IPS-20b (cell line): ENCODE measurements around the gene PBOV1.
"Not testable (repeated sequence)": the region's sequence is repeated elsewhere in the genome, so short reads cannot be mapped to it uniquely, and the experiment has no call there.

Experiments used
- H3K27ac ChIP-seq: one replicate; pipeline ENCODE4 v1.5.1; 2013; ENCODE audit warnings: low read length
- H3K27me3 ChIP-seq: 2 replicates; pipeline ENCODE4 v1.6.1; 2013; ENCODE audit warnings: mild to moderate bottlenecking, low read length, inconsistent platforms; ENCODE audit not compliant: insufficient read depth
- H3K36me3 ChIP-seq: 2 replicates; pipeline ENCODE4 v1.6.1; 2013; ENCODE audit warnings: low read depth, mild to moderate bottlenecking, inconsistent platforms, low read length, moderate library complexity; ENCODE audit not compliant: insufficient read depth
- H3K4me1 ChIP-seq: 2 replicates; pipeline ENCODE4 v1.6.1; 2013; ENCODE audit warnings: mild to moderate bottlenecking, control low read depth, inconsistent platforms, low read length, moderate library complexity; ENCODE audit not compliant: insufficient read depth
- H3K4me3 ChIP-seq: 2 replicates; pipeline ENCODE4 v1.5.1; 2013; ENCODE audit warnings: mild to moderate bottlenecking, low read length, inconsistent platforms
- H3K9ac ChIP-seq: 2 replicates; pipeline ENCODE4 v1.6.1; 2013; ENCODE audit warnings: low read depth, mild to moderate bottlenecking, inconsistent platforms, low read length, moderate library complexity
- H3K9me3 ChIP-seq: 2 replicates; pipeline ENCODE4 v1.6.1; 2013; ENCODE audit warnings: mild to moderate bottlenecking, low read depth, low read length, inconsistent platforms; ENCODE audit not compliant: insufficient read depth

The PBOV1 gene

DNA sequence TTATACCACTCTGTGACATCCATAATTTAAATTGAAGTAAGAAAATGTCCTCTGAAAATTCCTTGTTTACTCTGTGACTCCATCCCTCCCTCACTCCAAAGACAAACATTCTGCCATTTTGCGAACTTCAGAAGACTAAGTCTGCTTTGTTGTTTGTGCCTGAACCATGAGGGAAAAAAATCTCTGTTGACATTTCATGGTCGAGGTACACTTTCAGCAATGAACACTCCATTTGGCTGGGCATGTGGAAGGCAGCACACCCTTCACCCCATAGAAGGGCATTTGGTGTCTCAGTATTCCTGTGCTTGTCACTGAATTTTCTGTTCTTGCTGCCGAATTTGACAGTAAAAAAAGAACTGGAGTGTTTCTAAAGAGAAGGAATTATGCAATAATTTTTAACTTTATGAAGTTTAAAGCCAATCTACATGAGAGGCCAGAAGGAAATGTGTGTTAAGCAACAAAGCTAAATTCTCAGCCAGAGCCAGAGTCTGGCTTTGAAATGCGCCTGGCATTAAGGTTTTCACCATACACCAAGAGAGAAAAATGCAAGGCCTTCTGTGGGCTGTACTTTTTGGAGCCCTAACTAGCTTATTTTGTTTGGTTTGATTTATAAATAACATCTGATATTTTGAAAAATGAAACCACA lies 4.7 kb upstream of the PBOV1 start:
- Histone ChIP-seq H3K9me3 (no peaks in the 10 kb centered on the region), H3K27me3 (no peaks in the 10 kb centered on the region), H3K36me3 (no peaks in the 10 kb centered on the region), H3K27ac (no peak overlapping the region), H3K4me3 (no peak overlapping the region), H3K9ac (no peak overlapping the region), H3K4me1 (no peaks in the 10 kb centered on the region)

DNA sequence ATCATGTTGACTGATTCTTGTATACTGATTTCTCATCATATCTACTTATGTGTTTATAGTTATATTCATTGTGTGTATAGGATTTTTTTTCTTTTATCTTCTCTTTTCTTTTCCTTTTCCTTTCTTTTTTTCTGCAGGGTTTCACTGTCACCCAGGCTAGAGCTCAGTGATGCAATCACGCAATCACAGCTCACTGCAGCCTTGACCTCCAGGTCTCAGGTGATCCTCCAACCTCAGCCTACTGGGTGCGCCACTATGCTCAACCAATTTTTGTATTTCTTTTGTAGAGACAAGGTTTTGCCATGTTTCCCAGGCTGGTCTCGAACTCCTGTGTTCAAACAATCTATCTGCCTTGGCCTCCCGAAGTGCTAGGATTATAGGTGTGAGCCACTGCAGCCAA lies 1.6 kb upstream of the PBOV1 start:
- Histone ChIP-seq H3K4me1 (no peaks in the 10 kb centered on the region), H3K4me3 (no peak overlapping the region), H3K27ac (no peak overlapping the region), H3K36me3 (no peaks in the 10 kb centered on the region), H3K27me3 (no peaks in the 10 kb centered on the region), H3K9me3 (no peaks in the 10 kb centered on the region), H3K9ac (no peak overlapping the region)

DNA sequence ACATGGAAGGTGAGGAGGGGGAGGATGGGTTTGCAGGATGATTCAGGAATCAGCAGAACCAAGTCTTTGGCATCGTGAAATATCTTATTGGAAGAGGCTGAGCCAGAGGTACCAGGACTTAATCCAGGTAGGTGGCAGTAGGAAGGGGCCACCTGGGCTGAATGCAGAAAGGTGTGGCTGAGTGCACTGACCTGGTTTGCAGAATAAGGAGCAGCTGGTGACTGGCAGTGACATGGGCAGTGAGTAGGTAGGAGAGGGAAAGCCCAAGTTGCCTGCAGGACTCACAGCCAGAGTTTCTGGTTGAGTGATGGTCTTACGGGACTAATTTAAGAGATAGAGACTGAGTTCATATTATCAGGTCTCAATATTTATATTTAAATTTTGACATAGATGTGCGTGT lies 1.1 kb upstream of the PBOV1 start:
- no peaks in the 10 kb centered on the region for H3K36me3 ChIP-seq
- no peaks in the 10 kb centered on the region for H3K4me1 ChIP-seq
- H3K9ac ChIP-seq = no peak overlapping the region
- H3K4me3 ChIP-seq = no peak overlapping the region
- H3K27me3 ChIP-seq = no peaks in the 10 kb centered on the region
- H3K9me3 ChIP-seq = no peaks in the 10 kb centered on the region
- H3K27ac ChIP-seq = no peak overlapping the region

DNA sequence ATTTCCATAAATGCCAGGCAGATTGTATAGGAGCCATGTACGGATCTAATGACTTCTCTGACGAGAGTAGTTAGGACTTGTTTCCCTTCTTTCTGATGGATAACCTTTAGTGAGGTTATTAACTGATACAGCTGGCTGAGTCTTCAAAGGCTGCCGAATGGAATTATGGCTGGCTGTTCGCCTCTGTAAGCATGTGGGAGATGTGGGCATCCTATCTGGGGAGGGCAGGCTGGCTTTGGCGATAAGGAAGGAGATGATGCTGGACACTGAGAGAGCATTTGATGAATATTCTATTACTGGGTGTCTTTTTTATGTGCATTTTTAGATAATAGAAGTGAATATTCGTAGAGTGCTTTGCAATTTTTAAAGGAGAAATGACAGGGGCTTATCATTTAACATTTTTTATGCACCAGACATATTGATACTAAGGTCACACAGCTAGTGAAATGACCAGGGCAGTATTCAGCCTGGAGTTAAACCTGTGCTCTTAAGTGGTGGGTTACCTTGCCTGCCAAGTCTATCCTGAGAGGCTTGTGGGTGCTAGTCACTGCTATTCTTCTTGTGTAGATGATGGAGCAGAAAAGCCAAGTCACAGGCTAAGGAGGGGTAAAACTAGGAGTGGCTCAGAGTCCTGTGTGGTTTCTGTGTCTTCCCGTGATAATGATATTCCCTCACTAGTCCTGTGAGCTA lies 3.1 kb downstream of the PBOV1 start:
- H3K27me3 ChIP-seq = no peaks in the 10 kb centered on the region
- H3K9ac ChIP-seq = no peak overlapping the region
- no peak overlapping the region for H3K27ac ChIP-seq
- H3K9me3 ChIP-seq = no peaks in the 10 kb centered on the region
- H3K4me3 ChIP-seq = no peak overlapping the region
- no peaks in the 10 kb centered on the region for H3K4me1 ChIP-seq
- H3K36me3 ChIP-seq = no peaks in the 10 kb centered on the region

DNA sequence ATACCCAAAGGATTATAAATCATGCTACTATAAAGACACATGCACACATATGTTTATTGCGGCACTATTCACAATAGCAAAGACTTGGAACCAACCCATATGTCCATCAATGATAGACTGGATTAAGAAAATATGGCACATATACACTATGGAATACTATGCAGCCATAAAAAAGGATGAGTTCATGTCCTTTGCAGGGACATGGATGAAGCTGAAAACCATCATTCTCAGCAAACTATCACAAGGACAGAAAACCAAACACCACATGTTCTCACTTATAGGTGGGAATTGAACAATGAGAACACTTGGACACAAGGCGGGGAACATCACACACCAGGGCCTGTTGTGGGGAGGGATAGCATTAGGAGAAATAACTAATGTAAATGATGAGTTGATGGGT lies 5.8 kb downstream of the PBOV1 start:
- H3K36me3 ChIP-seq, H3K27ac ChIP-seq, H3K9ac ChIP-seq, H3K4me1 ChIP-seq, H3K4me3 ChIP-seq, H3K9me3 ChIP-seq, H3K27me3 ChIP-seq: not testable (repeated sequence)

DNA sequence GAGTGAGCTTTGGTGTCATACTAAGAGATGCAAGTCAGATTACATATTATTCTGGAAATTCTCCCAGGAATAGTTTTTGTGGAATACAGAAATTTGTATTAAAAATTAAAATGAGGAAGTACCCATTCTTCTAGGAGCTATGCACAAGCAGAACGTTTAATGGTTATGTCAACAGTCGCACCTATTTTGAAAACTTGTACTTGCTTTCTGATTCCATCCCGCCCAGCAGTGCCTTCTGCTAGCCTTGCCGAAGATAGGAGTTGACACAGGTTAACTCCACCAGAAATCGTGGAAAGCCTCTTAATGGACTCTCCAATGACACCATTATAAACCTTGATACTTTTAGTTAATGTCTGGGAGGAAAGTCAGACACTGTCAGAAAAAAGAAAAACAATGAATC lies 6.7 kb downstream of the PBOV1 start:
- no peaks in the 10 kb centered on the region for H3K36me3 ChIP-seq
- H3K27ac ChIP-seq = no peak overlapping the region
- no peaks in the 10 kb centered on the region for H3K9me3 ChIP-seq
- H3K9ac ChIP-seq = no peak overlapping the region
- H3K4me3 ChIP-seq = no peak overlapping the region
- H3K4me1 ChIP-seq = no peaks in the 10 kb centered on the region
- H3K27me3 ChIP-seq = no peaks in the 10 kb centered on the region

DNA sequence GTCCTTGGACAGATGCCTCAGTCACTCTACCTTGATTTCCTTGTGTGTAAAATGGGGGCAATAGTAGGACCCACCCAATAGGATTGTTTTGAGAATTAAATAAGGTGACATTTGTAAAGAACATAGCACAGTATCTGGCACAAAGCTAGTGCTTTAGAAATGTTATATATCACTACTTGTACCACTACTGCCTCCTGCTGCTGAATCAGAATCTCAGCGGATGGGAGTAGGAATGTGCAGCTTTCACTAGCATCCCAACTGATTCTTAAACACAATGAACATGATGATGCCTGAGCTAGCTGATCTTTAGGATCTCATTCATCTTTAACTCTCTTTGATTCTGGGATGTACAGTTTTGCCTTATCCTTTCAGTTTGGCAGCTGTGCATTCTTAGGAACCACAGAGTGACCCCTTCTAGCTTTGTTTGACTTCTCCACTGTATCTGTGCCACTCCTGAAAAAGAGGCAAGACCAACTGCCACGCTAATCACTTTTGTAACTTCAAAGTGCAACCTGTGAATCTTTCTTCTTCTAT lies 7.2 kb downstream of the PBOV1 start:
- Histone ChIP-seq H3K4me3 (no peak overlapping the region), H3K27ac (no peak overlapping the region), H3K9me3 (no peaks in the 10 kb centered on the region), H3K27me3 (no peaks in the 10 kb centered on the region), H3K9ac (no peak overlapping the region), H3K4me1 (no peaks in the 10 kb centered on the region), H3K36me3 (no peaks in the 10 kb centered on the region)

DNA sequence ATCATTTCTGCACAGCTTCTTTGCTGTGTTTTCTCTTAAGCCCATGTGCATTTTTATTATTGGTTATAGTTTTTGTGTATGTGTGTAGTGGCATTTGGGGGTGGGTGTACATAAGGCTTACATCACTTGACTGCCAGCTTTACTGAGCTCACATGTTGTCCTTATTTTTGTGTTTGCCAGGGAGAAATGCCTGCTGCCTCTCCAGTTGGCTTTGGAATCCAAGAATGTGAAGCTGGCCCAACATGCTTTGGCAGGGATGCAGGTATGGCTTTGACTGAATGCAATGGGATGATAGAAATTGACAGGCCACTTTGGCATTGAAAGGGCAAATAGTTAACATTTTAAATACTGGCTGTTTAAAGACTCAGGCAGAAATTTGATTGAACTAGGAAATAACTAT lies 11.4 kb downstream of the PBOV1 start:
- no peaks in the 10 kb centered on the region for H3K9me3 ChIP-seq
- no peaks in the 10 kb centered on the region for H3K4me1 ChIP-seq
- H3K27me3 ChIP-seq = no peaks in the 10 kb centered on the region
- no peak overlapping the region for H3K4me3 ChIP-seq
- H3K9ac ChIP-seq = no peak overlapping the region
- no peaks in the 10 kb centered on the region for H3K36me3 ChIP-seq
- no peak overlapping the region for H3K27ac ChIP-seq

DNA sequence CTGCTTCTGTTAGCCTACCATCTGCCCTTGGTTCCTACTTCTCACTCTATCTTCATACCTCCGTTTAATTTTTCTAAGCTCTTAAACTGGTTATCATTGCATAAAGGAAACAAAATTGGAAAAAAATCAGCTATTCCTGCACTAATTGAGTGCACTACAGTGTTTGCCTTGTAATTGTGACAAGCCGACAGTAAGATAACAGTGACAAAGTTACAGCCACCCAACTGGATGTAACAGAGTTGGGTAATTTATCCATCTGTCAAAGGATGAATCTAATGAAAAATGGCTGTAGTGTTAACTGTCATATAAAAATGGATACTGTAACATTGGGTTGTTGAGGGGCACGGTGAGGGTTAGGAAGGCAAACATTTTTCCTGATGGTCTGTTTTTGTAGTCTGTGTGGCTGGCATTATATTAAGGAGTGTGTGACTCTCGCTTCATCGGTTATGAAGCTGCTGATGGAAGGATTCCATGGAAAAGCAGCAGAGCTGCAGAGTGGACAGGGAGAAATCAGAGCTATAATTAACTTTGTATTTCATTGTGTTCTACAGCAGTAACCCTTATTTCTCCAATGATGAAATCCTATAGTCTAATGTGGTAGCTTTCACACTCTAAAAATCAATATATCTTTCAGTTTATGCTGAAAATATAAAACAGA lies 12.7 kb downstream of the PBOV1 start:
- Histone ChIP-seq H3K4me3 (no peak overlapping the region), H3K27ac (no peak overlapping the region), H3K36me3 (no peaks in the 10 kb centered on the region), H3K9ac (no peak overlapping the region), H3K4me1 (no peaks in the 10 kb centered on the region), H3K27me3 (no peaks in the 10 kb centered on the region), H3K9me3 (no peaks in the 10 kb centered on the region)

DNA sequence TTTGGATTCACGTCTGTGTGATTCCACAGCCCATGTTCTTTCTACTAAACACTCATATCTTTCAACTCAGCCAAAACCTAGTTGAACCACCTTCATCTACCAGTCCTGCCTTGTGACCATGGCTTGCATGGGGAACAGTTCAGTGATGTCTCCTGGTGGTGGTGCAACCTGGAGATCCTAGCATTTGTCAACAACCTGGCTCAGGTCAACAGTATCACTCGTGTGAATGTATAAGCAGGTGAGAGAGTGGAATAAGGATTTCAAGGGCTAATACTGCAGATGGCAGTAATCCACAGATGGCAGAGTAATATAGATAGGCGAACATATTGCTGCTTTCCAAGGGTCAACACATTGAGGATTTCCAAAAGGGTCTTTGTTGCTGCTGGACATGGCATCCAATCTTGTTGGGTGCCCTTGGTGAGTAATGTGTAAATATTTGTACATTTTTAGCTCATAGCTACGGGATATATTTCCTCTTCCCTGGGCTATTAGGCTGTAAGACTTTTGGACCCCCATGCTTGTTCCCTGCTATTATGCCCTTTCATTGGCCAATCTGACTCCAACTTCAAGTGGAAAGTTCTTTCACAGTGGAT lies 13.4 kb downstream of the PBOV1 start:
- no peaks in the 10 kb centered on the region for H3K9me3 ChIP-seq
- H3K27ac ChIP-seq = no peak overlapping the region
- H3K36me3 ChIP-seq = no peaks in the 10 kb centered on the region
- H3K27me3 ChIP-seq = no peaks in the 10 kb centered on the region
- H3K9ac ChIP-seq = no peak overlapping the region
- H3K4me3 ChIP-seq = no peak overlapping the region
- H3K4me1 ChIP-seq = no peaks in the 10 kb centered on the region

DNA sequence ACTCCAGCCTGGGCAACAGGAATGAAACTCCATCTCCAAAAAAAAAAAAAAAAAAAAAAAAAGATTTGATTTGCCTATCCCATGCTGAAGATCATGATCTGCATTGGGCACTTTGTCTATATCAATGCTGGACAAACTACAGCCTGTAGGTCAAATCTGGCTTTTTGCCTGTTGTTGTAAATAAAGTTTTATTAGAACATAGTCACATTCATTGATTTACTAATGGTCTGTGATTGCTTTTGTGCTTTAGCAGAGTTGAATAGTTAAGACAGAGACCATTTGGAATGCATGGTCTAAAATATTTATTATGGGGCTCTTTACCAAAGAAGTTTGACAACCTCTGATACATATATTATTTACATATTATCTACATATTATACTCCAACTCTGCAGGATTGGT lies 14.0 kb downstream of the PBOV1 start:
- Histone ChIP-seq H3K4me3 (no peak overlapping the region), H3K9ac (no peak overlapping the region), H3K9me3 (no peaks in the 10 kb centered on the region), H3K36me3 (no peaks in the 10 kb centered on the region), H3K27ac (no peak overlapping the region), H3K27me3 (no peaks in the 10 kb centered on the region), H3K4me1 (no peaks in the 10 kb centered on the region; the same call in 1 of the 2 replicates)
